HG03571 (cell line): ENCODE data around the gene GANC.
"Not testable (repeated sequence)": the region's sequence is repeated elsewhere in the genome, so short reads cannot be mapped to it uniquely, and the experiment has no call there.

ENCODE experiments used
- ATAC-seq: cut with Tn5 transposase; IDR thresholded peaks from one replicate; pipeline ENCODE4 v1.9.1; 2021; ENCODE audit not compliant: unreplicated experiment

The GANC gene

GRCh38 chr15:42282344-42282743 lies 9.3 kb downstream of the GANC start:
- no peak for ATAC-seq

GRCh38 chr15:42282926-42283325 lies 9.9 kb downstream of the GANC start:
- ATAC-seq: no peak

GRCh38 chr15:42283671-42284070 lies 10.7 kb downstream of the GANC start:
- ATAC-seq: no peak

GRCh38 chr15:42284551-42284950 lies 11.6 kb downstream of the GANC start:
- ATAC-seq: no peak

- ATAC-seq: no peak
These were observed 12.0 kb downstream of the GANC start for GRCh38 chr15:42285034-42285433.

GRCh38 chr15:42286445-42287029 lies 13.5 kb downstream of the GANC start:
- ATAC-seq: no peak

GRCh38 chr15:42287931-42288330 lies 14.9 kb downstream of the GANC start:
- no peak for ATAC-seq

- ATAC-seq: no peak
These were observed 16.2 kb downstream of the GANC start for GRCh38 chr15:42289166-42289565.

- ATAC-seq: not testable (repeated sequence)
These were observed 28.0 kb downstream of the GANC start for GRCh38 chr15:42301004-42301403.

- ATAC-seq: no peak
These were observed 33.7 kb downstream of the GANC start for GRCh38 chr15:42306681-42307080.

GRCh38 chr15:42313463-42313862 lies 40.5 kb downstream of the GANC start:
- no peak for ATAC-seq

- ATAC-seq: no peak
These were observed 41.8 kb downstream of the GANC start for GRCh38 chr15:42314818-42315217.

GRCh38 chr15:42315521-42315920 lies 42.5 kb downstream of the GANC start:
- no peak for ATAC-seq

- ATAC-seq: not testable (repeated sequence)
These were observed 43.3 kb downstream of the GANC start for GRCh38 chr15:42316282-42316805.

- ATAC-seq: no peak
These were observed 46.2 kb downstream of the GANC start for GRCh38 chr15:42319206-42319605.

- no peak for ATAC-seq
These were observed 51.3 kb downstream of the GANC start for GRCh38 chr15:42324308-42324707.

- no peak for ATAC-seq
These were observed 56.2 kb downstream of the GANC start for GRCh38 chr15:42329161-42329560.

GRCh38 chr15:42329992-42330391 lies 57.0 kb downstream of the GANC start:
- ATAC-seq: no peak

- no peak for ATAC-seq
These were observed 58.2 kb downstream of the GANC start for GRCh38 chr15:42331235-42331634.

- ATAC-seq: no peak
These were observed 59.3 kb downstream of the GANC start for GRCh38 chr15:42332331-42332730.

GRCh38 chr15:42335074-42335473 lies 62.1 kb downstream of the GANC start:
- no peak for ATAC-seq

GRCh38 chr15:42336650-42337049 lies 63.6 kb downstream of the GANC start:
- not testable (repeated sequence) for ATAC-seq

- ATAC-seq: not testable (repeated sequence)
These were observed 64.1 kb downstream of the GANC start for GRCh38 chr15:42337104-42337503.
